Activated CD4-positive, alpha-beta T cell treated with anti-CD3 and anti-CD28 coated beads, Interleukin-2, amount 10 ng/mL, durations not matched to agents 7 days and 5 days (primary cell): ENCODE measurements around the gene CEP112. TPM values are rescaled to one million over a fixed set of nuclear protein-coding genes. Genes with fewer than 3 reads are reported as not detected.
A peak's percentile ranks its signal among the peaks of the same experiment; 100 is the strongest.

ENCODE experiments used
- CTCF ChIA-PET: fragments of 350-600 bp; sonication (Branson Sonifier 250); formaldehyde crosslinking; loops from one replicate; lab custom pipeline; 2021; ENCODE audit warnings: antibody characterized with exemption; lab: Charles Lee
- POLR2A ChIA-PET: fragments of 350-600 bp; sonication (Branson Sonifier 250); formaldehyde crosslinking; loops from one replicate; lab custom pipeline; 2021; ENCODE audit warnings: antibody characterized with exemption; lab: Charles Lee
- DNase-seq: peaks from one replicate; pipeline ENCODE4 v3.0.0-alpha.2; 2020
- H3K27ac Mint-ChIP-seq: one replicate; pipeline ENCODE4 v1.8.0; 2021; ENCODE audit warnings: mild to moderate bottlenecking, moderate library complexity, mixed read lengths
- H3K27me3 Mint-ChIP-seq: one replicate; pipeline ENCODE4 v1.8.0; 2021; ENCODE audit warnings: mixed read lengths
- H3K36me3 Mint-ChIP-seq: one replicate; pipeline ENCODE4 v1.8.0; 2021; ENCODE audit warnings: low read depth, mixed read lengths
- H3K4me1 Mint-ChIP-seq: one replicate; pipeline ENCODE4 v1.8.0; 2021; ENCODE audit warnings: mixed read lengths
- H3K4me3 Mint-ChIP-seq: one replicate; pipeline ENCODE4 v1.8.0; 2021; ENCODE audit warnings: mild to moderate bottlenecking, moderate library complexity, mixed read lengths
- H3K9me3 Mint-ChIP-seq: one replicate; pipeline ENCODE4 v1.8.0; 2021; ENCODE audit warnings: mixed read lengths
- total RNA-seq, 2 experiments: library from RNA; stranded (reverse); gene quantifications; one replicate each; pipeline ENCODE4 v1.2.3, GENCODE V29; 2021

CEP112 gene
- 1 to 10 TPM; 4.0 to 4.2 TPM for total RNA-seq

GRCh38 chr17:66191593-66192377, at the start of gene CEP112:
CEP112 (minus strand) TSS chr17:66192133.
- ChIA-PET POLR2A (no interaction called here), CTCF (interaction anchor here (1.8 kb wide), 1 partner anchor 9 kb away, joined by 3 read pairs; no protein-coding TSS in a partner anchor)
- Mint-ChIP-seq H3K9me3 (no peaks in the 10 kb centered on the region), H3K4me1 (peaks cover 19% of the 10 kb centered on the region), H3K4me3 (peak within 1 kb of the TSS; percentile 81), H3K27me3 (no peaks in the 10 kb centered on the region), H3K27ac (peak within 1 kb of the TSS; percentile 76), H3K36me3 (no peaks in the 10 kb centered on the region)
- DNase-seq, result peak; percentile 85

- Mint-ChIP-seq H3K4me1 (peaks cover 8% of the 10 kb centered on the region), H3K36me3 (no peaks in the 10 kb centered on the region), H3K27ac (no peak overlapping the region), H3K9me3 (no peaks in the 10 kb centered on the region), H3K27me3 (no peaks in the 10 kb centered on the region), H3K4me3 (no peak overlapping the region)
- no peak for DNase-seq
- ChIA-PET CTCF (interaction anchor here (0.6 to 1.5 kb wide), 3 partner anchors 13 to 433 kb away, joined by 3 to 4 read pairs (median 3); no protein-coding TSS in a partner anchor), POLR2A (interaction anchor here (0.6 kb wide), 1 partner anchor 143 kb away, joined by 3 read pairs; no protein-coding TSS in a partner anchor)
These were observed 48.7 kb upstream of the CEP112 start for GRCh38 chr17:66240630-66241029.

GRCh38 chr17:66240013-66240412, 48.1 kb upstream of the CEP112 start:
- H3K27me3 Mint-ChIP-seq, result no peaks in the 10 kb centered on the region

GRCh38 chr17:66235377-66235994, 43.6 kb upstream of the CEP112 start:
- Mint-ChIP-seq H3K27ac (no peak overlapping the region), H3K4me3 (no peak overlapping the region), H3K36me3 (no peaks in the 10 kb centered on the region), H3K4me1 (peaks cover 1% of the 10 kb centered on the region), H3K9me3 (no peaks in the 10 kb centered on the region), H3K27me3 (no peaks in the 10 kb centered on the region)
- DNase-seq, result no peak
- CTCF ChIA-PET, result no interaction called here
- POLR2A ChIA-PET, result no interaction called here

More at GRCh38 chr17:66240013-66240412, 48.1 kb upstream of the CEP112 start:
- H3K4me1 Mint-ChIP-seq, result peaks cover 5% of the 10 kb centered on the region
- ChIA-PET POLR2A (no interaction called here), CTCF (interaction anchor here (1.5 kb wide), 1 partner anchor 14 kb away, joined by 3 read pairs; no protein-coding TSS in a partner anchor)
- no peaks in the 10 kb centered on the region for H3K36me3 Mint-ChIP-seq
- no peaks in the 10 kb centered on the region for H3K9me3 Mint-ChIP-seq
- no peak for DNase-seq
- H3K27ac Mint-ChIP-seq, result no peak overlapping the region
- H3K4me3 Mint-ChIP-seq, result no peak overlapping the region

GRCh38 chr17:66234611-66235010, 42.7 kb upstream of the CEP112 start:
- no peak for DNase-seq

GRCh38 chr17:66233023-66233753, 41.3 kb upstream of the CEP112 start:
- no peaks in the 10 kb centered on the region for H3K36me3 Mint-ChIP-seq
- peaks cover 1% of the 10 kb centered on the region for H3K4me1 Mint-ChIP-seq
- H3K9me3 Mint-ChIP-seq, result no peaks in the 10 kb centered on the region
- no peaks in the 10 kb centered on the region for H3K27me3 Mint-ChIP-seq
- DNase-seq, result no peak
- no peak overlapping the region for H3K4me3 Mint-ChIP-seq
- H3K27ac Mint-ChIP-seq, result no peak overlapping the region
- CTCF ChIA-PET, result no interaction called here
- POLR2A ChIA-PET, result no interaction called here

More at GRCh38 chr17:66234611-66235010, 42.7 kb upstream of the CEP112 start:
- H3K4me1 Mint-ChIP-seq, result peaks cover 1% of the 10 kb centered on the region
- no peaks in the 10 kb centered on the region for H3K27me3 Mint-ChIP-seq
- no peak overlapping the region for H3K27ac Mint-ChIP-seq
- H3K36me3 Mint-ChIP-seq, result no peaks in the 10 kb centered on the region
- CTCF ChIA-PET, result no interaction called here
- no peak overlapping the region for H3K4me3 Mint-ChIP-seq
- no peaks in the 10 kb centered on the region for H3K9me3 Mint-ChIP-seq
- POLR2A ChIA-PET, result no interaction called here

- H3K4me1 Mint-ChIP-seq, result peaks cover 1% of the 10 kb centered on the region
- no peaks in the 10 kb centered on the region for H3K36me3 Mint-ChIP-seq
- H3K27me3 Mint-ChIP-seq, result no peaks in the 10 kb centered on the region
- no peak overlapping the region for H3K4me3 Mint-ChIP-seq
- no peaks in the 10 kb centered on the region for H3K9me3 Mint-ChIP-seq
- ChIA-PET POLR2A (no interaction called here), CTCF (no interaction called here)
- H3K27ac Mint-ChIP-seq, result no peak overlapping the region
- no peak for DNase-seq
These were observed 39.1 kb upstream of the CEP112 start for GRCh38 chr17:66230922-66231591.

- no peak overlapping the region for H3K27ac Mint-ChIP-seq
These were observed 38.0 kb upstream of the CEP112 start for GRCh38 chr17:66229783-66230538.

GRCh38 chr17:66228887-66229782, 37.2 kb upstream of the CEP112 start, which contains the start of gene APOH:
APOH (minus strand) TSS chr17:66229415; CDS start chr17:66229379, 36 bp downstream.
- Mint-ChIP-seq H3K9me3 (no peaks in the 10 kb centered on the region), H3K4me1 (peaks cover 1% of the 10 kb centered on the region), H3K4me3 (no peak within 1 kb of the TSS), H3K27ac (no peak within 1 kb of the TSS), H3K36me3 (no peaks in the 10 kb centered on the region), H3K27me3 (no peaks in the 10 kb centered on the region)
- ChIA-PET POLR2A (no interaction called here), CTCF (interaction anchor here (0.5 kb wide), 1 partner anchor 12 kb away, joined by 4 read pairs; no protein-coding TSS in a partner anchor)
- no peak for DNase-seq

More at GRCh38 chr17:66229783-66230538, 38.0 kb upstream of the CEP112 start:
- Mint-ChIP-seq H3K4me3 (no peak overlapping the region), H3K27me3 (no peaks in the 10 kb centered on the region), H3K9me3 (no peaks in the 10 kb centered on the region), H3K36me3 (no peaks in the 10 kb centered on the region), H3K4me1 (peaks cover 1% of the 10 kb centered on the region)
- DNase-seq, result no peak
- ChIA-PET POLR2A (no interaction called here), CTCF (no interaction called here)

GRCh38 chr17:66227212-66228045, 35.5 kb upstream of the CEP112 start:
- ChIA-PET POLR2A (no interaction called here), CTCF (no interaction called here)
- Mint-ChIP-seq H3K9me3 (no peaks in the 10 kb centered on the region), H3K27me3 (no peaks in the 10 kb centered on the region), H3K36me3 (no peaks in the 10 kb centered on the region), H3K27ac (no peak overlapping the region), H3K4me1 (no peaks in the 10 kb centered on the region), H3K4me3 (no peak overlapping the region)
- DNase-seq, result no peak
